ENCODE results near the gene GFOD1.

The GFOD1 gene

GRCh38 chr6:13494137-13494536 lies 6.7 kb upstream of the GFOD1 start:
- DNase-seq (ENCODE audit: low spot score) = no peak
- TF ChIP-seq CTCF (IDR thresholded peaks at IDR 0.05; ENCODE audit: extremely low read depth, insufficient read depth, missing control alignments) = no peak
- in situ Hi-C loops (cut with MboI; ENCODE audit: low pct_unique_long_range_greater_than_20kb, low sequenced_read_pairs, unreplicated experiment) = no loop called here

- no peak for TF ChIP-seq CTCF (IDR thresholded peaks at IDR 0.05; ENCODE audit: extremely low read depth, insufficient read depth, missing control alignments)
- no peak for DNase-seq (ENCODE audit: low spot score)
- in situ Hi-C loops (cut with MboI; ENCODE audit: low pct_unique_long_range_greater_than_20kb, low sequenced_read_pairs, unreplicated experiment) = no loop called here
Measured at GRCh38 chr6:13493147-13493546, 5.7 kb upstream of the GFOD1 start.

GRCh38 chr6:13492357-13492756 lies 5.0 kb upstream of the GFOD1 start:
- no peak for DNase-seq (ENCODE audit: low spot score)
- in situ Hi-C loops (cut with MboI; ENCODE audit: low pct_unique_long_range_greater_than_20kb, low sequenced_read_pairs, unreplicated experiment) = no loop called here
- TF ChIP-seq CTCF (IDR thresholded peaks at IDR 0.05; ENCODE audit: extremely low read depth, insufficient read depth, missing control alignments) = no peak

- TF ChIP-seq CTCF (IDR thresholded peaks at IDR 0.05; ENCODE audit: extremely low read depth, insufficient read depth, missing control alignments) = no peak
- in situ Hi-C loops (cut with MboI; ENCODE audit: low pct_unique_long_range_greater_than_20kb, low sequenced_read_pairs, unreplicated experiment) = no loop called here
- no peak for DNase-seq (ENCODE audit: low spot score)
Measured at GRCh38 chr6:13491538-13491937, 4.1 kb upstream of the GFOD1 start.

GRCh38 chr6:13490402-13490801 lies 3.0 kb upstream of the GFOD1 start:
- TF ChIP-seq CTCF (IDR thresholded peaks at IDR 0.05; ENCODE audit: extremely low read depth, insufficient read depth, missing control alignments) = no peak
- DNase-seq (ENCODE audit: low spot score) = no peak
- in situ Hi-C loops (cut with MboI; ENCODE audit: low pct_unique_long_range_greater_than_20kb, low sequenced_read_pairs, unreplicated experiment) = no loop called here

- no peak for TF ChIP-seq CTCF (IDR thresholded peaks at IDR 0.05; ENCODE audit: extremely low read depth, insufficient read depth, missing control alignments)
Measured at GRCh38 chr6:13488896-13489237, 1.5 kb upstream of the GFOD1 start.

More at GRCh38 chr6:13488896-13489237, 1.5 kb upstream of the GFOD1 start:
- in situ Hi-C loops (cut with MboI; ENCODE audit: low pct_unique_long_range_greater_than_20kb, low sequenced_read_pairs, unreplicated experiment) = no loop called here
- DNase-seq (ENCODE audit: low spot score) = no peak
